OCI-LY7 (cell line): ENCODE measurements around the gene ARHGAP26. TPM values are rescaled to one million over a fixed set of nuclear protein-coding genes. Genes with fewer than 3 reads are reported as not detected.

Source experiments
- BruUV-seq: library from RNA; stranded (reverse); fragments of 400-500 nt; replicated peaks from 2 replicates; lab custom pipeline; 2021; lab: Mats Ljungman, UMichigan
- CTCF ChIA-PET: fragments of 300-600 bp; sonication (Branson Sonifier 250); formaldehyde crosslinking; loops from one replicate; lab custom pipeline; 2022; ENCODE audit warnings: antibody characterized with exemption; ENCODE audit not compliant: unreplicated experiment; lab: Charles Lee
- POLR2A ChIA-PET: fragments of 300-600 bp; sonication (Branson Sonifier 250); formaldehyde crosslinking; loops from one replicate; lab custom pipeline; 2022; ENCODE audit warnings: antibody characterized with exemption; lab: Charles Lee
- DNase-seq: peaks from one replicate; pipeline ENCODE4 v3.0.0-alpha.2; 2015; ENCODE audit warnings: low spot score
- H2AFZ ChIP-seq: fragments of 200-600 bp; sonication (generic), shearing (Covaris generic); 2 replicates; pipeline ENCODE4 v1.6.1; 2014; ENCODE audit warnings: mild to moderate bottlenecking, antibody characterized with exemption, low read length, moderate library complexity
- H3K27ac ChIP-seq: fragments of 200-600 bp; sonication (generic); 2 replicates; pipeline ENCODE4 v1.5.1; 2014; ENCODE audit warnings: mixed run types, low read depth, mild to moderate bottlenecking, moderate library complexity, low read length, inconsistent platforms; ENCODE audit not compliant: poor library complexity, severe bottlenecking
- H3K36me3 ChIP-seq: fragments of 200-600 bp; sonication (generic); 2 replicates; pipeline ENCODE4 v1.6.1; 2014; ENCODE audit warnings: mild to moderate bottlenecking, antibody characterized with exemption, low read length, moderate library complexity, mixed read lengths; ENCODE audit not compliant: insufficient read depth
- H3K4me1 ChIP-seq: fragments of 200-600 bp; sonication (generic); 2 replicates; pipeline ENCODE4 v1.5.1; 2014; ENCODE audit warnings: mild to moderate bottlenecking, low read length; ENCODE audit not compliant: insufficient read depth, poor library complexity, severe bottlenecking
- H3K4me2 ChIP-seq: fragments of 200-600 bp; sonication (generic); 2 replicates; pipeline ENCODE4 v1.6.1; 2014; ENCODE audit warnings: mild to moderate bottlenecking, low read length
- H3K4me3 ChIP-seq: fragments of 200-600 bp; sonication (generic); 2 replicates; pipeline ENCODE4 v1.5.1; 2014; ENCODE audit warnings: mild to moderate bottlenecking, low read depth, low read length; ENCODE audit not compliant: poor library complexity, severe bottlenecking
- H3K79me2 ChIP-seq: fragments of 200-600 bp; sonication (generic); 2 replicates; pipeline ENCODE4 v1.6.1; 2016; ENCODE audit warnings: low read depth, mild to moderate bottlenecking, low read length, moderate library complexity, mixed read lengths; ENCODE audit not compliant: insufficient read depth
- H3K9me2 ChIP-seq: fragments of 200-600 bp; sonication (generic); 2 replicates; pipeline ENCODE4 v1.6.1; 2016; ENCODE audit warnings: mild to moderate bottlenecking, low read length, mixed read lengths; ENCODE audit not compliant: insufficient read depth
- H3K9me3 ChIP-seq: fragments of 200-600 bp; sonication (generic); 2 replicates; pipeline ENCODE4 v1.6.1; 2014; ENCODE audit warnings: mild to moderate bottlenecking, mixed run types, low read length, mixed read lengths
- H4K20me1 ChIP-seq: fragments of 200-600 bp; sonication (generic); 2 replicates; pipeline ENCODE4 v1.6.1; 2014; ENCODE audit warnings: mild to moderate bottlenecking, antibody characterized with exemption, low read length, moderate library complexity, mixed read lengths; ENCODE audit not compliant: insufficient read depth
- CTCF ChIP-seq: fragments of 200-600 bp; sonication (generic); conservative IDR thresholded peaks from 2 replicates; pipeline ENCODE4 v1.5.1; 2014; ENCODE audit warnings: mild to moderate bottlenecking, antibody characterized with exemption, low read length, moderate library complexity, mixed read lengths
- EZH2phosphoT487 ChIP-seq: fragments of 200-600 bp; sonication (generic); IDR thresholded peaks from 2 replicates; pipeline ENCODE4 v1.6.1; 2018; ENCODE audit warnings: low read depth, borderline replicate concordance, mild to moderate bottlenecking, mixed run types, antibody characterized with exemption, low read length, moderate library complexity, mixed read lengths
- intact Hi-C: fragments of 100-400 bp; cut with micrococcal nuclease; formaldehyde crosslinking; loops from one replicate; pipeline ENCODE4 v1.10.0; 2022; ENCODE audit not compliant: unreplicated experiment
- total RNA-seq, 2 experiments: library from RNA; depleted of rRNA in 1 of 2; stranded (reverse); fragments of >200 nt in 1 of 2; shearing (Covaris generic) in 1 of 2; gene quantifications; 2 replicates each; pipeline ENCODE4 v1.2.3, GENCODE V29; 2014 to 2022

ARHGAP26 gene
- total RNA-seq, 2 experiments from 2014 or later, result 7.0 to 19.1 TPM

- CTCF ChIA-PET, result interaction anchor here (1.0 to 1.1 kb wide), 2 partner anchors 12 to 13 kb away, joined by 3 read pairs; no protein-coding TSS in a partner anchor
- BruUV-seq, result no TSS peak
- Histone ChIP-seq H3K36me3 (no peaks in the 10 kb centered on the region), H3K4me3 (no peak overlapping the region), H3K9me3 (no peaks in the 10 kb centered on the region), H3K4me2 (no peak overlapping the region), H3K27ac (no peak overlapping the region), H3K9me2 (no peaks in the 10 kb centered on the region), H3K79me2 (no peaks in the 10 kb centered on the region), H4K20me1 (no peaks in the 10 kb centered on the region), H3K4me1 (peaks cover 5% of the 10 kb centered on the region), H2AFZ (no peak overlapping the region)
- POLR2A ChIA-PET, result interaction anchor here (1.1 to 1.4 kb wide), 2 partner anchors 9 to 15 kb away, joined by 3 read pairs; no protein-coding TSS in a partner anchor
- no peak for DNase-seq
- no peak for TF ChIP-seq EZH2phosphoT487
- TF ChIP-seq CTCF, result no peak
- intact Hi-C loops, result no loop called here
These were observed 13.6 kb downstream of the ARHGAP26 start for GRCh38 chr5:142783601-142784341.

GRCh38 chr5:142784401-142784955 is 14.3 kb downstream of the ARHGAP26 start:
- intact Hi-C loops, result no loop called here
- peaks cover 5% of the 10 kb centered on the region for H3K4me1 ChIP-seq

More at GRCh38 chr5:142784401-142784955, 14.3 kb downstream of the ARHGAP26 start:
- DNase-seq, result no peak
- ChIA-PET POLR2A (interaction anchor here (0.6 to 1.1 kb wide), 2 partner anchors 15 to 60 kb away, joined by 3 to 5 read pairs; no protein-coding TSS in a partner anchor), CTCF (interaction anchor here (1.1 kb wide), 1 partner anchor 13 kb away, joined by 3 read pairs; no protein-coding TSS in a partner anchor)
- no peak overlapping the region for H3K27ac ChIP-seq
- TF ChIP-seq CTCF, result no peak
- no peak for TF ChIP-seq EZH2phosphoT487
- BruUV-seq, result no TSS peak
- no peaks in the 10 kb centered on the region for H4K20me1 ChIP-seq
- no peak overlapping the region for H3K4me3 ChIP-seq
- no peaks in the 10 kb centered on the region for H3K79me2 ChIP-seq
- H3K36me3 ChIP-seq, result no peaks in the 10 kb centered on the region
- no peak overlapping the region for H2AFZ ChIP-seq
- no peaks in the 10 kb centered on the region for H3K9me3 ChIP-seq
- H3K9me2 ChIP-seq, result no peaks in the 10 kb centered on the region
- no peak overlapping the region for H3K4me2 ChIP-seq
